AG09309 (cell line): ENCODE data around the gene GPR148.

ENCODE experiments used
- DNase-seq: peaks from one replicate; pipeline ENCODE4 v3.0.0-alpha.2; 2010; ENCODE audit warnings: low read depth
- H3K4me3 ChIP-seq: 2 replicates; pipeline ENCODE4 v1.5.1; 2011; ENCODE audit warnings: mild to moderate bottlenecking, low read depth, low read length, moderate library complexity; ENCODE audit not compliant: control insufficient read depth
- TF ChIP-seq, protein P1 (sequence below): IDR thresholded peaks from 2 replicates; pipeline ENCODE4 v1.5.1; 2011; ENCODE audit warnings: mild to moderate bottlenecking, low read depth, low read length, inconsistent platforms; ENCODE audit not compliant: insufficient read depth, control insufficient read depth; ENCODE audit errors: missing control alignments

GPR148 gene

GRCh38 chr2:130740671-130741070 is 11.8 kb downstream of the GPR148 start:
- TF ChIP-seq, protein P1, sequence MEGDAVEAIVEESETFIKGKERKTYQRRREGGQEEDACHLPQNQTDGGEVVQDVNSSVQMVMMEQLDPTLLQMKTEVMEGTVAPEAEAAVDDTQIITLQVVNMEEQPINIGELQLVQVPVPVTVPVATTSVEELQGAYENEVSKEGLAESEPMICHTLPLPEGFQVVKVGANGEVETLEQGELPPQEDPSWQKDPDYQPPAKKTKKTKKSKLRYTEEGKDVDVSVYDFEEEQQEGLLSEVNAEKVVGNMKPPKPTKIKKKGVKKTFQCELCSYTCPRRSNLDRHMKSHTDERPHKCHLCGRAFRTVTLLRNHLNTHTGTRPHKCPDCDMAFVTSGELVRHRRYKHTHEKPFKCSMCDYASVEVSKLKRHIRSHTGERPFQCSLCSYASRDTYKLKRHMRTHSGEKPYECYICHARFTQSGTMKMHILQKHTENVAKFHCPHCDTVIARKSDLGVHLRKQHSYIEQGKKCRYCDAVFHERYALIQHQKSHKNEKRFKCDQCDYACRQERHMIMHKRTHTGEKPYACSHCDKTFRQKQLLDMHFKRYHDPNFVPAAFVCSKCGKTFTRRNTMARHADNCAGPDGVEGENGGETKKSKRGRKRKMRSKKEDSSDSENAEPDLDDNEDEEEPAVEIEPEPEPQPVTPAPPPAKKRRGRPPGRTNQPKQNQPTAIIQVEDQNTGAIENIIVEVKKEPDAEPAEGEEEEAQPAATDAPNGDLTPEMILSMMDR: no peak
- no peak overlapping the region for H3K4me3 ChIP-seq
- DNase-seq: no peak

- TF ChIP-seq, protein P1: no peak
- no peak for DNase-seq
- H3K4me3 ChIP-seq: no peak overlapping the region
Measured at GRCh38 chr2:130743278-130743677, 14.4 kb downstream of the GPR148 start.

- no peak overlapping the region for H3K4me3 ChIP-seq
- DNase-seq: no peak
- TF ChIP-seq, protein P1: no peak
Measured at GRCh38 chr2:130744287-130745117, 15.6 kb downstream of the GPR148 start.

GRCh38 chr2:130749078-130749477 is 20.2 kb downstream of the GPR148 start:
- no peak for DNase-seq
- H3K4me3 ChIP-seq: no peak overlapping the region
- TF ChIP-seq, protein P1: no peak

GRCh38 chr2:130749641-130750040 is 20.8 kb downstream of the GPR148 start:
- H3K4me3 ChIP-seq: no peak overlapping the region
- no peak for DNase-seq
- TF ChIP-seq, protein P1: no peak

GRCh38 chr2:130754811-130755210 is 25.9 kb downstream of the GPR148 start:
- H3K4me3 ChIP-seq: no peak overlapping the region
- TF ChIP-seq, protein P1: no peak
- DNase-seq: no peak
